MM.1S (cell line): Measurements from ENCODE around the gene SCN3B.

Experiments
- DNase-seq: peaks from one replicate; pipeline ENCODE4 v3.0.0-alpha.2; 2015
- H2AFZ ChIP-seq: fragments of 300-600 bp; sonication (generic); 2 replicates; pipeline ENCODE4 v1.6.0; 2016; ENCODE audit warnings: antibody characterized with exemption, low read length
- H3F3A ChIP-seq: fragments of 300-600 bp; sonication (generic); 2 replicates; pipeline ENCODE4 v1.6.1; 2016; ENCODE audit warnings: mild to moderate bottlenecking, antibody characterized with exemption, low read length, moderate library complexity, mixed read lengths; ENCODE audit not compliant: insufficient read depth
- H3K27ac ChIP-seq: fragments of 300-600 bp; sonication (generic); 2 replicates; pipeline ENCODE4 v1.5.1; 2016; ENCODE audit warnings: mild to moderate bottlenecking, low read length
- H3K27me3 ChIP-seq: fragments of 300-600 bp; sonication (generic); replicated peaks from 2 replicates; pipeline ENCODE4 v1.6.0; 2016; ENCODE audit warnings: low read length; ENCODE audit not compliant: insufficient read depth
- H3K36me3 ChIP-seq: fragments of 300-600 bp; sonication (generic); replicated peaks from 2 replicates; pipeline ENCODE4 v1.6.1; 2016; ENCODE audit warnings: mild to moderate bottlenecking, low read length, mixed read lengths; ENCODE audit not compliant: insufficient read depth
- H3K4me1 ChIP-seq: fragments of 300-600 bp; sonication (generic); 2 replicates; pipeline ENCODE4 v1.6.1; 2016; ENCODE audit warnings: low read length, mixed read lengths
- H3K4me2 ChIP-seq: fragments of 300-600 bp; sonication (generic); 2 replicates; pipeline ENCODE4 v1.6.0; 2016; ENCODE audit warnings: low read depth, low read length
- H3K4me3 ChIP-seq: fragments of 300-600 bp; sonication (generic); 2 replicates; pipeline ENCODE4 v1.5.1; 2016; ENCODE audit warnings: low read length, mixed read lengths
- H3K79me2 ChIP-seq: fragments of 300-600 bp; sonication (generic); 2 replicates; pipeline ENCODE4 v1.6.1; 2016; ENCODE audit warnings: mixed run types, low read length, mixed read lengths
- H3K9ac ChIP-seq: fragments of 300-600 bp; sonication (generic); 2 replicates; pipeline ENCODE4 v1.6.1; 2016; ENCODE audit warnings: low read length, mixed read lengths
- H3K9me2 ChIP-seq: fragments of 300-600 bp; sonication (generic); replicated peaks from 2 replicates; pipeline ENCODE4 v1.6.1; 2016; ENCODE audit warnings: mild to moderate bottlenecking, low read length, mixed read lengths; ENCODE audit not compliant: insufficient read depth
- H3K9me3 ChIP-seq: fragments of 300-600 bp; sonication (generic); replicated peaks from 2 replicates; pipeline ENCODE4 v1.6.1; 2016; ENCODE audit warnings: mild to moderate bottlenecking, low read length, mixed read lengths; ENCODE audit not compliant: insufficient read depth
- H4K20me1 ChIP-seq: fragments of 300-600 bp; sonication (generic); 2 replicates; pipeline ENCODE4 v1.6.1; 2016; ENCODE audit warnings: mild to moderate bottlenecking, low read length, moderate library complexity, mixed read lengths; ENCODE audit not compliant: insufficient read depth
- EZH2 ChIP-seq: fragments of 300-600 bp; sonication (generic); optimal IDR thresholded peaks from 2 replicates; pipeline ENCODE3; 2017; ENCODE audit warnings: low read depth, mild to moderate bottlenecking, antibody characterized with exemption, low read length, mixed read lengths
- EZH2phosphoT487 ChIP-seq: fragments of 300-600 bp; sonication (generic); IDR thresholded peaks from 2 replicates; pipeline ENCODE4 v1.6.1; 2018; ENCODE audit warnings: antibody characterized with exemption, low read length
- TF ChIP-seq, protein P1 (sequence below): fragments of 300-600 bp; sonication (generic); IDR thresholded peaks from 2 replicates; pipeline ENCODE4 v1.5.1; 2016; ENCODE audit warnings: antibody characterized with exemption, low read length, mixed read lengths

The SCN3B gene

DNA sequence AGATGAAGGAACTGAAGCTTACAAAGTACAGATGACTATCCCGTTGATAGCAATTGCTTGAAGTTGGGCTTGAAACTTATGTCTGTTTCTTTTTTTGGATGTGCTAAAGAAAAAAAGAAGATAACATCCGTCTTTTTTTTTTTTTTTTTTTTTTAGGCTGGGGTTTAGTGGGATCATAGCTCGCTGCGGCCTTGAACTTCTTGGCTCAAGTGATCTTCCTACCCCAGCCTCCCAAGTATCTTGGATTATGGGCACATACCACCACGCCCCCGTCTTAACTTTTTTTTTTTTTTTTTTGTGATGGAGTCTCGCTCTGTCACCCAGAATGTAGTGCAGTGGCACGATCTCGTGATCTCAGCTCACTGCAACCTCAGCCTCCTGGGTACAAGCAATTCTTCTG lies 40.8 kb upstream of the SCN3B start:
- H3K4me1 ChIP-seq = peaks cover 4% of the 10 kb centered on the region; the same call in 1 of the 2 replicates
- DNase-seq = no peak
- no peaks in the 10 kb centered on the region for H3K36me3 ChIP-seq
- H3K27me3 ChIP-seq = no peaks in the 10 kb centered on the region
- H3K9me3 ChIP-seq = no peaks in the 10 kb centered on the region
- H3K79me2 ChIP-seq = no peaks in the 10 kb centered on the region
- no peak overlapping the region for H3K4me2 ChIP-seq
- TF ChIP-seq, protein P1, sequence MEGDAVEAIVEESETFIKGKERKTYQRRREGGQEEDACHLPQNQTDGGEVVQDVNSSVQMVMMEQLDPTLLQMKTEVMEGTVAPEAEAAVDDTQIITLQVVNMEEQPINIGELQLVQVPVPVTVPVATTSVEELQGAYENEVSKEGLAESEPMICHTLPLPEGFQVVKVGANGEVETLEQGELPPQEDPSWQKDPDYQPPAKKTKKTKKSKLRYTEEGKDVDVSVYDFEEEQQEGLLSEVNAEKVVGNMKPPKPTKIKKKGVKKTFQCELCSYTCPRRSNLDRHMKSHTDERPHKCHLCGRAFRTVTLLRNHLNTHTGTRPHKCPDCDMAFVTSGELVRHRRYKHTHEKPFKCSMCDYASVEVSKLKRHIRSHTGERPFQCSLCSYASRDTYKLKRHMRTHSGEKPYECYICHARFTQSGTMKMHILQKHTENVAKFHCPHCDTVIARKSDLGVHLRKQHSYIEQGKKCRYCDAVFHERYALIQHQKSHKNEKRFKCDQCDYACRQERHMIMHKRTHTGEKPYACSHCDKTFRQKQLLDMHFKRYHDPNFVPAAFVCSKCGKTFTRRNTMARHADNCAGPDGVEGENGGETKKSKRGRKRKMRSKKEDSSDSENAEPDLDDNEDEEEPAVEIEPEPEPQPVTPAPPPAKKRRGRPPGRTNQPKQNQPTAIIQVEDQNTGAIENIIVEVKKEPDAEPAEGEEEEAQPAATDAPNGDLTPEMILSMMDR = no peak
- TF ChIP-seq EZH2phosphoT487 (no peak), EZH2 (no peak)
- no peak overlapping the region for H3K27ac ChIP-seq
- H3K4me3 ChIP-seq = no peak overlapping the region
- H3F3A ChIP-seq = no peaks in the 10 kb centered on the region
- H3K9me2 ChIP-seq = no peaks in the 10 kb centered on the region
- H4K20me1 ChIP-seq = no peaks in the 10 kb centered on the region
- no peak overlapping the region for H2AFZ ChIP-seq
- no peak overlapping the region for H3K9ac ChIP-seq

DNA sequence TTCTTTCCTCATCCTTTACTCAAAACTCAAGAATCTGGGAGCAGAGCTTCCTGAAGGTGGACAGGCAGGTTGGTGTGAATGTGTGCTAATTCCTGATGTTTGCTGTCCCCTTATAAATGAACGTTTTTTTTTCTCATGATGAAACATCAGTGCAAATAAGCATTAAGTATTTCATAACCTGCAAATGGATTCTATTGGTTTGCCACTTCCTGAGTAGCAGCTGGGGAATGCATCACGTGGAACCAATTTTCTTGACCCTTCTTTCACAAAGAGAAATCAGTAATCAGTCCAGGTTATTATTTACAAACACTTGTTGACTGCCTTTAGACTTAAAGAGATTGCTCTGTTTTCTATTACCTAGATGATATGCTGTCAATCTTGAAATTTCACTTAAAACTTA lies 40.1 kb upstream of the SCN3B start:
- Histone ChIP-seq H3K79me2 (no peaks in the 10 kb centered on the region), H3F3A (no peaks in the 10 kb centered on the region), H4K20me1 (no peaks in the 10 kb centered on the region), H3K9me3 (no peaks in the 10 kb centered on the region), H3K4me3 (no peak overlapping the region), H3K9me2 (no peaks in the 10 kb centered on the region), H3K9ac (no peak overlapping the region), H3K36me3 (no peaks in the 10 kb centered on the region), H3K27ac (no peak overlapping the region), H3K4me2 (no peak overlapping the region), H3K4me1 (peaks cover 4% of the 10 kb centered on the region; the same call in 1 of the 2 replicates), H2AFZ (no peak overlapping the region), H3K27me3 (no peaks in the 10 kb centered on the region)
- TF ChIP-seq EZH2phosphoT487 (no peak), EZH2 (no peak)
- TF ChIP-seq, protein P1 = no peak
- DNase-seq = no peak

DNA sequence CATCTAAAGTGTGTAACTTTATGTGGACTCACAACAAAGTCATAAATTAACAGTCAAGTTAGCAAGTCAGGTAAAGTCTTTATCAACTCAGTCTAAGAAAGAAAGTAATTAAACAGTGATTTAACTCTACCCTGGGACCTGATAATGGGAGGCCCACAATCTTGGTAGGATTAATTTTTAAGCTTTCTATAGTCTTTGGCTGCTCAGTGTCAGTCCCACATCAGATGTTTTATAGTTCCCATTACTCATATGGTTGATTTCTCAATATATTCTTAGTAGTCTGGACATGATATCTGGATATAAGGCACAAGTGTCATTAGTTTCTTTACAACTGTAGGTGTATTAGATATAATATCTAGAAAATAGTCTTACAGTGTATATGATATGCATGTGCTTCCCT lies 38.5 kb upstream of the SCN3B start:
- Histone ChIP-seq H3K9ac (no peak overlapping the region), H3F3A (no peaks in the 10 kb centered on the region), H3K27me3 (no peaks in the 10 kb centered on the region), H4K20me1 (no peaks in the 10 kb centered on the region), H3K9me2 (no peaks in the 10 kb centered on the region), H3K4me2 (no peak overlapping the region), H3K4me3 (no peak overlapping the region), H2AFZ (no peak overlapping the region), H3K36me3 (no peaks in the 10 kb centered on the region), H3K4me1 (peaks cover 4% of the 10 kb centered on the region; the same call in 1 of the 2 replicates), H3K27ac (no peak overlapping the region), H3K79me2 (no peaks in the 10 kb centered on the region), H3K9me3 (no peaks in the 10 kb centered on the region)
- TF ChIP-seq, protein P1 = no peak
- TF ChIP-seq EZH2 = no peak
- TF ChIP-seq EZH2phosphoT487 = no peak
- no peak for DNase-seq
